GM03348 (cell line): Measurements from ENCODE around the gene ATG4C.
"Not testable (repeated sequence)": the region's sequence is repeated elsewhere in the genome, so short reads cannot be mapped to it uniquely, and the experiment has no call there.

Experiments
- DNase-seq: peaks from one replicate; pipeline ENCODE4 v3.0.0; 2012; ENCODE audit warnings: low spot score

ATG4C gene

GRCh38 chr1:62774971-62775595, 8.8 kb upstream of the ATG4C start:
- DNase-seq: no peak

- DNase-seq: no peak
Measured at GRCh38 chr1:62778208-62778607, 5.7 kb upstream of the ATG4C start.

GRCh38 chr1:62781841-62782543, 1.9 kb upstream of the ATG4C start:
- peak; percentile 72 for DNase-seq

- peak; percentile 27 for DNase-seq
Measured at GRCh38 chr1:62782544-62783212, 1.3 kb upstream of the ATG4C start.

- DNase-seq: peak; percentile 39
Measured at GRCh38 chr1:62784509-62785365, 805 bp downstream of the ATG4C start.

GRCh38 chr1:62790716-62791115, 6.8 kb downstream of the ATG4C start:
- DNase-seq: no peak

GRCh38 chr1:62794053-62794452, 10.1 kb downstream of the ATG4C start:
- no peak for DNase-seq

- DNase-seq: no peak
Measured at GRCh38 chr1:62796221-62796620, 12.3 kb downstream of the ATG4C start.

GRCh38 chr1:62799688-62800087, 15.8 kb downstream of the ATG4C start:
- no peak for DNase-seq

GRCh38 chr1:62800281-62800680, 16.3 kb downstream of the ATG4C start:
- no peak for DNase-seq

- DNase-seq: no peak
Measured at GRCh38 chr1:62800825-62801306, 16.9 kb downstream of the ATG4C start.

- no peak for DNase-seq
Measured at GRCh38 chr1:62809788-62810187, 25.9 kb downstream of the ATG4C start.

GRCh38 chr1:62810420-62811274, 26.7 kb downstream of the ATG4C start:
- no peak for DNase-seq

- no peak for DNase-seq
Measured at GRCh38 chr1:62823556-62823955, 39.6 kb downstream of the ATG4C start.

- no peak for DNase-seq
Measured at GRCh38 chr1:62826901-62827300, 43.0 kb downstream of the ATG4C start.

GRCh38 chr1:62827786-62828185, 43.9 kb downstream of the ATG4C start:
- not testable (repeated sequence) for DNase-seq

- DNase-seq: no peak
Measured at GRCh38 chr1:62832276-62832675, 48.3 kb downstream of the ATG4C start.

- no peak for DNase-seq
Measured at GRCh38 chr1:62833529-62833928, 49.6 kb downstream of the ATG4C start.

GRCh38 chr1:62834400-62834961, 50.5 kb downstream of the ATG4C start:
- DNase-seq: no peak

GRCh38 chr1:62836856-62837540, 53.1 kb downstream of the ATG4C start:
- DNase-seq: no peak
